HG03280 (cell line): Measurements from ENCODE around the gene CFAP100.

Experiments used
- ATAC-seq: cut with Tn5 transposase; IDR thresholded peaks from one replicate; pipeline ENCODE4 v1.9.1; 2021; ENCODE audit warnings: mild to moderate bottlenecking, moderate library complexity; ENCODE audit not compliant: unreplicated experiment

CFAP100 gene

DNA sequence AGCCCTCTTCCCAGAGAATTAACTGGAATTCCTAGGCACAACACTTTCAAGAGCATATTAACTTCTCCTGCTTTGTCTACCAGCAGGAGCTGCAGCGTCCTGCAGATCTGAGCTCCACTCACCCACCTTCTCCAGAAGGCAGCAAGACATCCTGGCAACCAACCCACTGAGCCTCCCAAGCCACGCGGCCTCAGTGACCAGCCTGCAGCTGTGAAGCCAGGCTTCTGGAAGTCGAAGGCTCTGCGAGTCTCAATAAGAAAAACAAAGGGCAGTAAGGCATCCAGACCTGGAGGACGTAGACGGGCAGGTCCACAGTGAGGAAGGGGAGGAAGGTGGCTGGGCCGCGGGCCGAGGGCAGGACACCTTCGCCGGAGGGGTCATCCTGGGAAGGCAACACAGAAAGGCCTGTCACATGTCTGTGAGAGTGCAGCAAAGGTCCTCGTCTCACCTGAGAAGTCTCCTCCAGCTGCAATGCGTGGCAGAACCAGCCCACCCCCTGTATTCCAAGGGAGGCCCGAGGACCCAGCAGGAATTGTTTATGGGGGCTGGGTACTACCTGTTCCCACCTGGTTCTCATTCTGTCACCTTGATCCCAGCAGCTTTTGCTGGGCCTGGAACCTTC is 44.7 kb downstream of the CFAP100 start:
- no peak for ATAC-seq

- no peak for ATAC-seq
These were observed 45.4 kb downstream of the CFAP100 start for GRCh38 chr3:126439968-126440708.

DNA sequence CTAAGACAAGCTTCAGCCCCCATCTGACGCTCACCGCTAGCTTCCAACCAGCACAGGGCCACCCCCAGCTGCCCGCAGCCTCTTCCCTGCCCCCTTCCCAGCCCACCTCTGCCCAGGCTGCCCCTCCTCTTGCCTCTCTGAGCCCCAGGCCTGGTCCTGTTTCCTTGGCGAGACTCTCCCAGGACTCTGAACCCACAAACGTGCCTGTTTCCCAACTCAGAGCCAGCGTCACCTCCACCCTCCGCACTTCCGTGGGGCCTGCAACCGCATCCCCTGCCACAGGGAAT is 45.9 kb downstream of the CFAP100 start:
- ATAC-seq: no peak

DNA sequence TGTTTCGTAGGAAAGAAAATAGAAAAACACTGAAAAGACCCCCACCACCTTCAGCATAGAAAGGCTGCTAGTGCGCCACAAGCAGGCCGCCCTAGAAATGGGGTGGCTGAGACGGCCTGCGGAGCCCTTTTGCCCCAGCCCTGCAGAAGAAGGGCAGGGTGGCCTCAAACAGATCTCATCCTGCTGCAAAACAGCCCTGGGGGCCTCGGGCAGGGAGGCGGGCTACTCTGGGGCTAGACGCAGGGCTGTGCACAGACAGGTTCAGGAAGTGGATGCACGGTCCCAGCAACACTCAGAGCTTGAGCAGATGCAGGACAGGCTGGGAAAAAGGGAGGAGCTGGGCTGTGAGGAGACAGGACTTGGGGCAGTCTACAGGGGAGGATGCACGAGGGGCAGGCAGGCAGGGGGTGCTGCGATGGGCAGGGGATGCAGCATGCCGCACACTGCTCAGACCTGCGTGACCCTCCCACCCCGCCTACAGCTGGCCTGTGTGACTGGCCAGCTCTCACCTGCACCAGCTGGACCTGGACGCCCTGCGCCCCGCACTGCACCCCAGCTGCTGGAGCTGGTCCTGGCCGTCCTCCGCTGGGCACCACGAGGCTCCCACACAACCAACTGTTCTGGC is 46.7 kb downstream of the CFAP100 start:
- no peak for ATAC-seq

DNA sequence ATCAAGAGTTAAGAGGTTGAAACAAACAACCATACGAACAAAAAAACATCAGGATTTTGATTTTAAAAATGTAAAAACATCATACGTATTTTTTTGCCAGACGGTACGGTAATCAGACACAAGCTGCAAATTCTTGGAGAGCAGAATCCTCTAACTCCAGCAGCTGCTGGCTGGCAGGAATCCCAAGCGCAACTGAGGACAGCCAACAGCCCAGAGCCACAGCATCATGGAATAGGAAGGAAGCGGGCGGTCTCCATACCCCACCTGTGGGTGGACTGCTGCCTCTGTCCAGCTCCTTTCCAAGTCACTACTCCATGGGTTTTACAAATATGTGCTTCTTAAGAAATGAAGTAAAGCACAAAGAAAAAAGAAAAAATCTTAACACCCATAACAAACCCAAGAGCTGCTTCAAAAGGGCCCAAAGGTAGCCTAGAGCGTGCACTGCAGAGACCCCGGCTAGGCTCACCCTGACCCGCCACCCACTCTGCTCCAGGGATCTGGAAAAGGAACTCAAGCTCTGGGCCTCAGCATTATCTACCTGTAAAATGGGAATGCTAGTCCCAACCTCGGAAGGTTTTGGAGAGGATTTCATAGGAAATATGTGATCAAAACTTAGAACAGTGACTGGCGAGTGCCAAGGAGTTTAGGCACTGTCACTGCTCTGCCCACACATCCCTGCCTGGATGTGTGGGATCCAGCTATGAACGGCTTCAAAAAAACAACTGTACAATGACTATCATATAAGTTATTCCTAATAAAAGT is 47.6 kb downstream of the CFAP100 start:
- no peak for ATAC-seq

DNA sequence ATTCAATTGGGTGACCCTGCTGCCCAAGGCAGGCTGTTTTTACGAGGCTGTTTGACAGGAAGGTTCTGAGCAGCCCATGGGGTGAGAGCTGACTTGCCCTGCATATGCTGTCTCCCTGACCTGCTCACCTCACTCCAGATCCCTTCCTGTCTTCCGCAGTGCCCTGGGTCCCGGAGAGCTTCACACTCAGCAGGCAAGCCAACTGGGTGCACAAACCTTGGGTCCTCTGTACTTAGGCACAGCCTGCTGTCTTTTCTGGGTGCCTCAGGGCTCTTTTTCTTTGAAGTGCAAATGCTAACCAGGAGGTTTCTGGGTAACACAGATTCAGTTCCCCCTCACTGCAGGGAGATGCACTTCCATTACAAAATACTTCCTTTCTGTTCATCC is 48.1 kb downstream of the CFAP100 start:
- no peak for ATAC-seq

- no peak for ATAC-seq
These were observed 50.8 kb downstream of the CFAP100 start for GRCh38 chr3:126445506-126445905.

DNA sequence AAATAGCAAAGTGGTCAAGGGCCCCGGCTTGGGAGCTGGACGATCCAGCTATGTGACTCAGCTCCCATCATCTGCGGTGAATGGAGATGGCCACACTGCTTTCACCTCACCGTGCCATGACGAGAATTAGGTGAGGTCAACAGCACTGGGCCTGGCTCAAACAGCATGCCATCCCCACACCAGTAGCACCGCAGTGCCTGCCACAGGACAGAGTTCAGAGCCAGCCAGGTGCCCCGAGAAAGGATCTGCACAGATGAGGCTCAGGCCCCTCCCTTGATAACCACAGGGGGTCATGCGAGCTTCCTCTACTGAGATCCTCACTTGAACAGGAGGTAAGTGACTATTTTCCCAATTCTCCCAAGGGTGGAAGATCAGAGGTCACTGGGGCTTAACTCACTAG is 51.6 kb downstream of the CFAP100 start:
- no peak for ATAC-seq

DNA sequence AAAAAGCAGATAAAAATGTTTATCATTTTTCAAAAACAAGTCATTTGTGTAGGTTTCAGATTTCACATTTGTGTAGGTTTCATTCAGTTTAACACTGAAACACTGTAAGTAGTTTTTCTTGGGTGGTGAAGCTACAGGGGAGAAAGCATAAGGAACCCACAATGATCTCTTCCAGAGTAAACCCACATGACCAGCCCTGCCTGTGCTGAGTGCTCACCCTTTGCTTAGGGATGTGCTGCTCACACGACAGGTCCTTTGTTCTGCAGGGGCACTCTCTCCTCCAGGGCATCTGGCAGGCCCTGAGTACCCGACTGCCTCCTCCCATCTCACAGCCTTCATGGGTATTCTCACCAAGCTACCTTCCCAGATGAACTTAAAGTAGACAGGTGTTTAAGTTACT is 52.1 kb downstream of the CFAP100 start:
- no peak for ATAC-seq

GRCh38 chr3:126447456-126448106 is 52.9 kb downstream of the CFAP100 start:
- no peak for ATAC-seq

DNA sequence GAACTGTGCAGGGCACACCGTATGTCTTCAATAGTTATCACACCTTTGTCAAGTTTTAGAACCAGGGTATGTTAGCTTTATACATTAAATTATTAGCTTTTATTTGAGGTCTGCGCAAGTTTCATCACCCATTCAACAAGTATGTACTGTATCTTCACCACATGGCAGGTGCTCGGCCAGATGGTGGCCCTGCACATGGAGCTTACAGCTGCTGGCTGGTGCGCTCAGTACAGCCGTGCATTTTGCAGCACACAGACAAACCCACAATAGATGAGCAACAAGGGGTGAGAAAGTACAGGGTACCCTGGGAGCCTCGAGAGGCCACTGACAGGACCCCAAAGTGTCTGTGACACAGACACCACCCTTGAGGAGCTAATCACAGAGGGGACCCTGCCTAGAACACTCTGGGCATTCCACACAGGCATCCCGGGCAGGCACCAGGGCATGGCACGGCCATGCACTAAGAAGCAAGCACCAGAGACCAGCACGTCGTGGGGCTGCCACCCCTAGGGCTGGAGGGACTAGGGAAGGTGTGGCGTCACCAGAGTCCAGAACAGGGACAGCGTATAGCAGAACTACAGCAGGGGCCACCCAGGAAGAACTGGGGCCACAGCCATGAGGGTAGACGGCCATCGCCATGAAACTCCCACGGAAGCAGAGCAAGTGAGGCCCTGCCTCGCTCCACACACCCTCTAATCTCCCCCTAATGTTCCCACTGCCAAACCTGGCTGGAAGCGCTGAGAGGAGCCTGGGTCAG is 53.6 kb downstream of the CFAP100 start:
- ATAC-seq: no peak

DNA sequence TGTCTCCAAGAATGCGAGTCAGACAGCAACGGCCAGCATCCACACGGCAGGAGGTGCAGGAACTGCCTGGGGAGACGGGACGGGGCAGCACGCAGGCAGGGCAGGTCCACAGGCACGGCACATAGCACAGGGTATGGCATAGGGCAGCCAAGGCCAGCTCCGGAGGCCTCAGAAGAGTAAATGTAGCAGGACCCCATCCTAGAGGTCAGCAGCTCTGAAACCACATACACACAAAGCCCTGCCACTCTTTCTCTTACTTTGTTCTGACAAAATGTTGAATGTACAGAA is 54.1 kb downstream of the CFAP100 start:
- ATAC-seq: no peak

DNA sequence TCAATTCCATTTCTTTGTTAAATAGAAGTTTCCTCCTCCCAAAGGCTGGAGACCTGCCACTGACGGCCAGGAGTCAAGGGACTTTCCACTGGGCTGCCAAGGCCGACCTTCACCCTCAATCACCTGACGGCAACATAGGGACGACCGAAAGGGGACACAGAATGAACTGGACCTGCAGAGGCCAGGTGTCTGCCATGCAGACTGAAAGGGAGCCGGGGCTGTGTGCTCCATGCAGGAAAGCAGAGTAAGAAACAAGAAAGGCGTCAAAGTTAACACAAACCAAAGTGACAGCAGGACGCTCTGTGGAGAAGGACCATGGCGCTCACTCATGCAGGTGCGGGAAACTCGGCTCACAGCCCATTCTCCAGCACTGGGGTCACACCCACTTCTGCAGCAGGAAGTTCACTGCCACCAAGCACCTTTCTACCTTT is 54.9 kb downstream of the CFAP100 start:
- no peak for ATAC-seq

GRCh38 chr3:126450219-126450618 is 55.5 kb downstream of the CFAP100 start:
- no peak for ATAC-seq

- ATAC-seq: no peak
These were observed 56.0 kb downstream of the CFAP100 start for GRCh38 chr3:126450744-126451143.

DNA sequence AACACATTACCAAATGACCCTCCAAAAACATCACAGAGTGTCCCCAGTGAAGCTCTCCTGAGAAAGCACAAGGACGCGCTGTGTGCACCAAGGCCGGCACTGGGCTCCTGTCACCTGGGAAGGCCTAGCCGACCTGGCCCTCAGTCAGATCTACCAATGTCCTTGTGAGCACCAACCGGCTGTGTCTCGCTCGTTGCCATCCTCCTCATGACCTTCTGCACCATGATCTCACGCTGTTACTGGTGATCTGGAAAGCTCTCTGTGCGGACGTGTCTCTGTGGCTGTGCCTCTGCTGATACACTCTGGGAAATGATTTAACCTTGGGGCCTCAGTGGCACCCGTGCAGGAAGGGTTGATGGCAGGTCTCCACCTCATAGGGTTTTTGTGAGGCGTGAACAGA is 56.8 kb downstream of the CFAP100 start:
- ATAC-seq: no peak

DNA sequence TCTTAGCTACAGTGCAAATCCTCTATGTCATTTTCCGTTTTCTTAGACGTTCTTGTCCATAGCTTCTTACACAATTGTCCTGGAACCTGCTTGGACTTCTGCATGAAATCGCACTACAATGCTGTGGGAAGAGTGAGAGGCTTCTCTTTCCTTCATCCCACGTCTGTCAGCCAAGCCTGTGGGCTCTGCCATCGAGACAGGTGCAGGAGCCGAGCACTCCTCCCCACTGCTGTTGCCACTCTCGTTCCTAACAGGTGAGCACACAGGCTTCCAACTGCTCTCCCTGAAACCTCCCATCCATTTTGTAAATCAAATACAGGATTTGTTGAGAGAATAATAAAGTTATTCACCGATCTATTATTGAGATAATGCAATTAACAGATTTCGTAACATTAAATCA is 57.5 kb downstream of the CFAP100 start:
- ATAC-seq: no peak

DNA sequence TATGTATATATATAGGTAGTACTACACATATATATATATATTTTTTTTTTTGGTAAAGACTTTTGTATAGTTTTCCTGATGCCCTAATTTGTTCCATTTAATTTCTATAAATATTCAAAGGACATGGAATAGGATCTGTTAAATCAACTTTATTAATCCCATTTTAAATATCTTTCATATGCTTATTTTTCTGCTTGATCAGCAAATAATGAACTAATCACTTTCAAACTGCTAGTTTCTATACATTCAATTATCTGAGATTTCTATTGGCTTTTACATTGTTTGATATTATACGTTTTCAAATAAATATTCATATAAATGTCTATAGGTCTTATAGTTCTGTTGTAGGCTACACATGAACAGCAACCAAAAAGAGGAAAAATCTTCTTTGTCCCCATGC is 59.3 kb downstream of the CFAP100 start:
- no peak for ATAC-seq

DNA sequence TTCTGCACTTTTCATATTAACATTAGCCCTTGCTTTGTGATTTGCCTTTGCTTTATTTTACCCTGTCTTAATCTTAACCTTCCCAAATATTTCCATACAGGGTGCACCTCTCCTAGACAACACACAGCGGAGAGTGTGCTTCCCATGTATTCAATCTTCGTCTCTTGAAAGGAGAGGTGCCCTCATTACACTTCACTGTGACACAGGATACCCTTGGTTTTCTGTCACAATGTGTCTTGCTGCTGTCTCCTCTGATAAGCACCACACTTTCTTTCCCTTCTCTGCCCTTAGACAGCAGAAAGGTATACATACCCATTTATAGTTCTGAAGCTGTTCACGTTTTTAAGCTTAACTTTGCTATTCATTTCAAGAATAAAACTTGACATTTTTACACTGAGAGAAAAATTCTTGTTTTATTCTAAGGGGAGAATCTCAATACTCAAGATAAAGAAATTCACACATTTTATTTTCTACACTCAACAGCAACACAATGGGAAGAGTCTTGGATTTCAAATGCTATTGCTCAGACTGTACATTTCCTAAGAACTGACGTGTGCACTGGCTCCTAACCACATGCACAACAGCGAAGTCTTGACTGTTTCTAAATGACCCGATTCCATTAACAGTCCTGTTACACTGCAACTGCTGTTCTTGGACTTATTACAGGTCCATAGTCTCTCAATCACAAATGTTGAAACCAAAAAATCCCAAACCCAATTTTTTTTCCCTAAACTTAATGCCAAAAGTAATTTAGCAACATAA is 59.9 kb downstream of the CFAP100 start:
- ATAC-seq: no peak

- ATAC-seq: no peak
These were observed 61.5 kb downstream of the CFAP100 start for GRCh38 chr3:126456211-126456610.
